GM19238 (cell line): ENCODE data around the gene MTARC1.

Source experiments
- DNase-seq: peaks from one replicate; pipeline ENCODE4 v3.0.0; 2011; ENCODE audit warnings: low spot score; ENCODE audit not compliant: insufficient read length

Gene MTARC1

DNA sequence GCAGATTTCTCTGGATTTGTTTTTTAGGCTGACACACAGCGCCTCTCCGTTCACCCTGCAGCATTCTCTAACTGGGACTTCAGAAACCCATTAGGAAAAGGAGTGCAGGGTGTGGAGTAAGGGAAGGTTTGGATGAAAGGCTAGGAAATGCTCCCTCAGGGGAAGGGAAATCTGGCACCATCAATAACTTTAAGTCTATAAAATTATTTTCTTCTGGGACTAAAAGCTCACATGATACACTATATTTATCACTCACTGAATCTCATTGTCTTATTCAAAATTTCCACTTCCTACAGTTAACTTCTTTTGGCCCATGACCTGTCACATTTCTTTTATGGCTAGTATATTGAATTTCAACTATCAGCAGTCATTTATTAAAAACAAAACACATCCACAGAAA is 46.7 kb downstream of the MTARC1 start:
- DNase-seq: no peak

DNA sequence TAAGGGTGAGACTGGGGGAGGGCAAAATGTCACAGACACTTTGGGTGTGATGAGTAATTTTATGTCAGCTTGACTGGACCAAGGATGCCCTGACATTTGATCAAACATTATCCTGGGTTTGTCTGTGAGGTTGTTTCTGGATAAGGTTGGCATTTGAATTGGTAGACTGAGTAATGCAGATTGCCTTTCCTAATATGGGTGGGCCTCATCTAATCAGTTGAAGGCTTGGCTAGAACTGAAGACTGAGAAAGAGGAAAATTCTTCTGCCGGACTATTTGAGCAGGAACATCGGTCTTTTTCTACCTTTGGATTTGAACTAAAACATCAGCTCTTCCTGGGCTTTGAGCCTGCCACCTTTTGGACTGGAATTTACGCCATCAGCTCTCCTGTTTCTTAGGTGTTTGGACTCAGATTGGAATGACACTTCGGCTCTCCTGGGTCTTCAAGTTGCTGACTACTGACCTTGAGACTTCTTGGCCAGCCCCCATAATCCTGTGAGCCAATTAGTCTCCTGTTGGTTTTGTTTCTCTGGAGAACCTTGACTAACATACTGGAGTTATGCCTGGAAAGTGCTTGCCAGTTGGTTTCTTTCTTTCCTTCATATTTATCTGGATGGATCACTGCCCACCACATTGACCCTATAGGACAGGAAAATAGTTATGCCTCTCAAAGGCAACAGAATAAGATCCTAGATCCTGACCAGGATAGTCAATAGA is 47.6 kb downstream of the MTARC1 start:
- DNase-seq: no peak
